H1 (cell line): Measurements from ENCODE around the gene ARHGAP6. TPM values are rescaled to one million over a fixed set of nuclear protein-coding genes. Genes with fewer than 3 reads are reported as not detected.

Source experiments
- CTCF ChIA-PET: fragments of 300-600 bp; sonication (Branson Sonifier 250); formaldehyde crosslinking; loops from one replicate; lab custom pipeline; 2021; ENCODE audit not compliant: partially characterized antibody; lab: Charles Lee
- POLR2A ChIA-PET: fragments of 300-600 bp; sonication (Branson Sonifier 250); formaldehyde crosslinking; loops from one replicate; lab custom pipeline; 2021; ENCODE audit warnings: inconsistent platforms; ENCODE audit not compliant: partially characterized antibody; lab: Charles Lee
- DNase-seq, 2 experiments: peaks; one replicate each; pipeline versions ENCODE4 v3.0.0 to v3.0.0-alpha.2; 2010 to 2022; ENCODE audit warnings: low spot score in 2 of 2, low read depth in 1 of 2, mixed read lengths in 1 of 2
- FAIRE-seq: peaks from 2 replicates; lab custom pipeline; 2011; peaks lifted over from hg19 to GRCh38; lab: Jason Lieb, UNC
- H2AFZ ChIP-seq: 2 replicates; pipeline ENCODE4 v1.8.1; 2012; ENCODE audit warnings: low read length, inconsistent platforms
- H2AK5ac ChIP-seq: 2 replicates; pipeline ENCODE4 v1.6.1; 2013; ENCODE audit warnings: low read depth, low read length
- H2BK120ac ChIP-seq: replicated peaks from 2 replicates; pipeline ENCODE3; 2013; ENCODE audit warnings: low read depth, low read length, inconsistent platforms
- H2BK12ac ChIP-seq: 2 replicates; pipeline ENCODE4 v1.6.1; 2013; ENCODE audit warnings: low read depth, low read length
- H2BK15ac ChIP-seq: 2 replicates; pipeline ENCODE4 v1.6.1; 2013; ENCODE audit warnings: low read length
- H2BK20ac ChIP-seq: 2 replicates; pipeline ENCODE4 v1.6.1; 2013; ENCODE audit warnings: low read length
- H2BK5ac ChIP-seq: 2 replicates; pipeline ENCODE4 v1.6.1; 2013; ENCODE audit warnings: low read depth, low read length
- H3K14ac ChIP-seq: 2 replicates; pipeline ENCODE4 v1.6.1; 2013; ENCODE audit warnings: inconsistent platforms; ENCODE audit not compliant: insufficient read length
- H3K18ac ChIP-seq: 2 replicates; pipeline ENCODE4 v1.6.1; 2013; ENCODE audit warnings: low read length; ENCODE audit errors: extremely low read depth
- H3K23ac ChIP-seq: 2 replicates; pipeline ENCODE4 v1.6.1; 2013; ENCODE audit warnings: inconsistent platforms; ENCODE audit not compliant: insufficient read length
- H3K23me2 ChIP-seq: 2 replicates; pipeline ENCODE4 v1.6.1; 2013; ENCODE audit warnings: low read depth, low read length
- H3K27ac ChIP-seq: 2 replicates; pipeline ENCODE4 v1.6.1; 2011; ENCODE audit warnings: low read depth, low read length, inconsistent platforms
- H3K27me3 ChIP-seq, 4 experiments: replicated peaks in 1 of 4; 1 replicate in 1 of 4; 2 replicates in 3 of 4; pipeline versions ENCODE4 v1.6.1 to v1.8.1; 2011 to 2013; ENCODE audit warnings: low read length in 3 of 4, mild to moderate bottlenecking in 3 of 4, inconsistent platforms in 2 of 4, mixed read lengths in 2 of 4, moderate library complexity in 1 of 4; ENCODE audit not compliant: control insufficient read depth in 3 of 4, insufficient read depth in 3 of 4; ENCODE audit errors: extremely low read depth in 1 of 4
- H3K36me3 ChIP-seq, 4 experiments: 2 replicates each; pipeline versions ENCODE4 v1.6.1 to v1.8.1; 2011 to 2013; ENCODE audit warnings: mild to moderate bottlenecking in 4 of 4, low read length in 3 of 4, moderate library complexity in 2 of 4, control low read depth in 1 of 4, inconsistent platforms in 1 of 4; ENCODE audit not compliant: insufficient read depth in 4 of 4, control insufficient read depth in 2 of 4
- H3K4ac ChIP-seq: replicated peaks from 2 replicates; pipeline ENCODE3; 2013; ENCODE audit warnings: low read length, low read depth, mixed read lengths, inconsistent platforms; ENCODE audit not compliant: insufficient read length
- H3K4me1 ChIP-seq, 4 experiments: replicated peaks in 1 of 4; 1 replicate in 1 of 4; 2 replicates in 3 of 4; pipeline versions ENCODE4 v1.6.1 to v1.8.1; 2011 to 2013; ENCODE audit warnings: low read length in 3 of 4, inconsistent platforms in 2 of 4, mixed read lengths in 1 of 4; ENCODE audit not compliant: insufficient read depth in 4 of 4, control insufficient read depth in 3 of 4
- H3K4me2 ChIP-seq, 2 experiments: 2 replicates each; pipeline versions ENCODE4 v1.6.1 to v1.8.1; 2011 to 2013; ENCODE audit warnings: low read depth in 2 of 2, low read length in 2 of 2, control low read depth in 1 of 2, inconsistent platforms in 1 of 2, mild to moderate bottlenecking in 1 of 2; ENCODE audit not compliant: insufficient read depth in 1 of 2
- H3K4me3 ChIP-seq, 4 experiments: fragments of 200-600, 300-600 bp in 1 of 4; sonication (generic), shearing (Covaris generic), sonication (Bioruptor Twin) in 1 of 4; 2 replicates each; pipeline versions ENCODE4 v1.5.1 to v1.8.1; 2011 to 2016; ENCODE audit warnings: low read length in 4 of 4, low read depth in 3 of 4, control low read depth in 2 of 4, inconsistent platforms in 2 of 4, mild to moderate bottlenecking in 2 of 4, mixed read lengths in 1 of 4, moderate library complexity in 1 of 4; ENCODE audit not compliant: insufficient read depth in 2 of 4; ENCODE audit errors: extremely low read depth in 1 of 4
- H3K56ac ChIP-seq: replicated peaks from 2 replicates; pipeline ENCODE3; 2013; ENCODE audit warnings: low read depth, mild to moderate bottlenecking, mixed read lengths, low read length, inconsistent platforms; ENCODE audit not compliant: insufficient read length
- H3K79me1 ChIP-seq: 2 replicates; pipeline ENCODE4 v1.6.1; 2013; ENCODE audit warnings: low read depth, low read length, control low read depth
- H3K79me2 ChIP-seq, 2 experiments: 2 replicates each; pipeline versions ENCODE4 v1.6.1 to v1.8.1; 2012 to 2013; ENCODE audit warnings: low read length in 2 of 2, mild to moderate bottlenecking in 2 of 2, inconsistent platforms in 1 of 2; ENCODE audit not compliant: insufficient read depth in 2 of 2, control insufficient read depth in 1 of 2
- H3K9ac ChIP-seq, 4 experiments: replicated peaks in 1 of 4; 1 replicate in 1 of 4; 2 replicates in 3 of 4; pipeline versions ENCODE4 v1.6.1 to v1.8.1; 2011 to 2013; ENCODE audit warnings: low read depth in 3 of 4, low read length in 3 of 4, control low read depth in 2 of 4, mild to moderate bottlenecking in 2 of 4, moderate library complexity in 2 of 4, inconsistent platforms in 1 of 4; ENCODE audit errors: extremely low read depth in 1 of 4
- H3K9me3 ChIP-seq, 2 experiments: 2 replicates each; pipeline versions ENCODE4 v1.6.1 to v1.8.1; 2012 to 2013; ENCODE audit warnings: mild to moderate bottlenecking in 2 of 2, moderate library complexity in 2 of 2, control low read depth in 1 of 2, inconsistent platforms in 1 of 2, low read depth in 1 of 2, low read length in 1 of 2, mixed read lengths in 1 of 2; ENCODE audit not compliant: insufficient read depth in 2 of 2
- H4K20me1 ChIP-seq, 2 experiments: replicated peaks in 1 of 2; 2 replicates each; pipeline versions ENCODE3 to v1.8.1; 2011 to 2013; ENCODE audit warnings: inconsistent platforms in 2 of 2, low read length in 2 of 2, mild to moderate bottlenecking in 1 of 2; ENCODE audit not compliant: insufficient read depth in 2 of 2, control insufficient read depth in 1 of 2
- H4K5ac ChIP-seq: 2 replicates; pipeline ENCODE4 v1.6.1; 2013; ENCODE audit warnings: low read length, low read depth, mixed read lengths, inconsistent platforms; ENCODE audit not compliant: insufficient read length
- H4K8ac ChIP-seq: 2 replicates; pipeline ENCODE4 v1.8.0; 2013; ENCODE audit warnings: mild to moderate bottlenecking, moderate library complexity, low read length, inconsistent platforms; ENCODE audit not compliant: insufficient read depth; ENCODE audit errors: extremely low read depth
- H4K91ac ChIP-seq: replicated peaks from 2 replicates; pipeline ENCODE3; 2013; ENCODE audit warnings: low read length, mixed read lengths, inconsistent platforms; ENCODE audit not compliant: insufficient read length
- ATF3 ChIP-seq: IDR thresholded peaks from 2 replicates; pipeline ENCODE4 v1.6.1; 2011; ENCODE audit warnings: low read depth, mild to moderate bottlenecking, low read length; ENCODE audit not compliant: insufficient read depth
- GABPA ChIP-seq: IDR thresholded peaks from 2 replicates; pipeline ENCODE4 v1.6.1; 2011; ENCODE audit warnings: mild to moderate bottlenecking, low read length, moderate library complexity, borderline replicate concordance; ENCODE audit not compliant: insufficient read depth
- MAFK ChIP-seq: IDR thresholded peaks from 2 replicates; pipeline ENCODE4 v1.6.1; 2012; ENCODE audit warnings: low read depth, mild to moderate bottlenecking, improper control_type of control experiment, low read length
- RAD21 ChIP-seq, 2 experiments: IDR thresholded peaks in 1 of 2; conservative IDR thresholded peaks in 1 of 2; 2 replicates each; pipeline ENCODE4 v1.6.1; 2011; ENCODE audit warnings: low read depth in 2 of 2, low read length in 2 of 2, improper control_type of control experiment in 1 of 2, inconsistent platforms in 1 of 2, mild to moderate bottlenecking in 1 of 2, moderate library complexity in 1 of 2
- RBBP5 ChIP-seq: IDR thresholded peaks from 2 replicates; pipeline ENCODE4 v1.7.1; 2012; ENCODE audit warnings: low read depth, mild to moderate bottlenecking, inconsistent platforms, low read length, moderate library complexity, borderline replicate concordance
- ZNF274 ChIP-seq: IDR thresholded peaks from 2 replicates; pipeline ENCODE4 v1.7.0; 2012; ENCODE audit warnings: low read length, borderline replicate concordance; ENCODE audit errors: extremely low read depth
- WGBS, 2 experiments: shearing (Covaris generic) in 1 of 2; methylation state at CpG; one replicate each; pipeline versions ENCODE4 v1.1.6 to v1.1.7; 2013 to 2015; ENCODE audit warnings: low lambda C conversion rate in 2 of 2, mixed read lengths in 2 of 2, inconsistent platforms in 1 of 2, low coverage in 1 of 2, missing lambda C conversion rate in 1 of 2; ENCODE audit not compliant: insufficient replicate concordance in 2 of 2, insufficient coverage in 1 of 2, insufficient read length in 1 of 2; ENCODE audit errors: extremely low coverage in 1 of 2, missing lambda C conversion rate in 1 of 2; 5-methylcytosine and 5-hydroxymethylcytosine counted together
- polyA plus RNA-seq, 7 experiments: library from polyadenylated mRNA; depleted of rRNA in 3 of 7; stranded (reverse) in 5 of 7; unstranded in 2 of 7; fragments of >200 nt in 5 of 7; fragments of 200-250 nt in 2 of 7; gene quantifications; 1 replicate in 5 of 7; 2 replicates in 1 of 7; 4 replicates in 1 of 7; pipeline versions ENCODE4 v1.2.1 to v1.2.3, GENCODE V29; 2011 to 2013; ENCODE audit warnings: missing spikeins in 2 of 7, mixed read lengths in 2 of 7
- total RNA-seq: library from RNA; stranded (reverse); fragmentation: NEBNext Ultra II Directional; extraction: Animal tissue kit (Norgen Biotek cat#: 25700); gene quantifications from 2 replicates; pipeline ENCODE4 v1.2.1, GENCODE V29; 2021

Gene ARHGAP6
- total and polyA plus RNA-seq, 2 of the 8 experiments (the other 6 are each of a cell fraction or from before 2014, with no cell fraction given), result 0.35 to 0.82 TPM

DNA sequence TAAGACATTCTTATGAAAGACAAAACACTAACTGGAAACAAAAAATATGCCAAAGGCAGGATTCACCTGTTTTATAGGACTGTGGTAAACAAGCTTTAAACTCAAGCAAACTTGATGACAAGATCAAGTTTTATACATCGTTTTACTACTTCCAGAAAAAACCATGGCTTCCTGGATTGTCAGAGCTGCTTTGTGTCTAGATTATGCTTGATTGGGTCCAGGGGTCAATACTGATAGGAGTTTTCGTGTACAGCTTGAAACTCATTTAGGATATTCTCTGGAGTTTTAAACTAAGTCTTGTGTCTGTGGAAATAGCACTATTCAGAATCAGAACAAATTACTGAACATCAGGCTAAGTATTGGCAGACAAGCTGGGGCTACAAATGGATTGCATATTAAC lies 541.6 kb downstream of the ARHGAP6 start:
- H3K14ac ChIP-seq, result no peak overlapping the region
- POLR2A ChIA-PET, result interaction anchor here (0.7 to 1.6 kb wide), 2 partner anchors 10 to 922 kb away, joined by 3 to 4 read pairs; no protein-coding TSS in a partner anchor
- H3K4me2 ChIP-seq, result no peak overlapping the region
- no peak overlapping the region for H3K23ac ChIP-seq
- 100% methylated on average over 2 of the region's 2 CpGs; no CpG with 5 or more reads in 1 of the 2 experiments for WGBS, 2 experiments
- no peak overlapping the region for H2AK5ac ChIP-seq
- H3K9me3 ChIP-seq, result no peaks in the 10 kb centered on the region
- H3K9ac ChIP-seq, result no peak overlapping the region
- DNase-seq (no peak), FAIRE-seq (no peak)
- no peak overlapping the region for H3K18ac ChIP-seq
- H4K8ac ChIP-seq, result no peak overlapping the region
- H2BK20ac ChIP-seq, result no peak overlapping the region
- no peak overlapping the region for H2AFZ ChIP-seq
- no peak overlapping the region for H2BK12ac ChIP-seq
- H3K27ac ChIP-seq, result no peak overlapping the region
- no peaks in the 10 kb centered on the region for H3K4me1 ChIP-seq
- no peaks in the 10 kb centered on the region for H3K23me2 ChIP-seq
- H2BK15ac ChIP-seq, result no peak overlapping the region
- peaks cover 0 to 2% of the 10 kb centered on the region in 2 experiments for H4K20me1 ChIP-seq
- H3K79me1 ChIP-seq, result no peaks in the 10 kb centered on the region
- H3K4ac ChIP-seq, result no peak overlapping the region
- H3K36me3 ChIP-seq, result peaks cover 4 to 25% (median 18%) of the 10 kb centered on the region in 4 experiments
- no peak overlapping the region for H2BK120ac ChIP-seq
- H4K5ac ChIP-seq, result no peak overlapping the region
- H3K56ac ChIP-seq, result no peak overlapping the region
- no peak overlapping the region for H3K4me3 ChIP-seq
- no peaks in the 10 kb centered on the region for H3K27me3 ChIP-seq
- no peak overlapping the region for H2BK5ac ChIP-seq
- no peaks in the 10 kb centered on the region for H3K79me2 ChIP-seq
- H4K91ac ChIP-seq, result no peak overlapping the region
- CTCF ChIA-PET, result interaction anchor here (1.1 kb wide), 1 partner anchor 13 kb away, joined by 3 read pairs; no protein-coding TSS in a partner anchor
- TF ChIP-seq RAD21 (IDR thresholded peaks at IDR 0.05 in 1 of 2, conservative IDR thresholded peaks at IDR 0.05 in 1 of 2; ENCODE audit: low read depth in 2 of 2, low read length in 2 of 2) (no peak), ZNF274 (no peak), ATF3 (no peak), RBBP5 (no peak), MAFK (no peak), GABPA (no peak)
